Keratinocyte (primary cell): ENCODE data around the gene CBX2.

Experiments used
- CTCF ChIP-seq, 3 experiments: IDR thresholded peaks in 1 of 3; conservative IDR thresholded peaks in 1 of 3; optimal IDR thresholded peaks in 1 of 3; 2 replicates in 2 of 3; 3 replicates in 1 of 3; pipeline versions ENCODE3 to v1.5.1; 2011; ENCODE audit warnings: low read length in 3 of 3, mild to moderate bottlenecking in 3 of 3, moderate library complexity in 2 of 3, control low read depth in 1 of 3, inconsistent platforms in 1 of 3; ENCODE audit not compliant: insufficient read depth in 2 of 3; ENCODE audit errors: extremely low read depth in 1 of 3
- EZH2 ChIP-seq: IDR thresholded peaks from one replicate; pipeline ENCODE4 v1.6.1; 2012; ENCODE audit warnings: inconsistent platforms, mild to moderate bottlenecking, low read length, moderate library complexity

DNA sequence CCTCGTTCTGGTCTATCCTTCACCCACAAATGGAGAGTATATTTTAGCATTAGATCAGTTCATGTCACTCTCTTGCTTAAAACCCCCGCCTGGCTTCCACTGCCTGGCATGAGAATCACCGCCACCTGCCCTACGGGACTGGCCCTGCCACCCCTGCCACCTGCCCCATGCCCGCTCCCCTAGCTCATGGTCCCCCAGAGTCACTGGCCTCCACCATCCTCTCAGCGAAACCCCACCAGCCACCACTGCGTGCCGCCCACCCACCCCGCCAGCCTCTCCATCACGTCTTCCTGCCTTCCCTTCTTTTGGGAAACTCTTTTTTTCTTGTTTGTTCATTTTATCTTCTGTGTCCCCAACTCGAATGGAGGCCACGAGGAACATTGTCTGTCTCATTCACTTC is 48.2 kb upstream of the CBX2 start:
- no peak for TF ChIP-seq CTCF (optimal IDR thresholded peaks at IDR 0.05 in 1 of 3, IDR thresholded peaks at IDR 0.05 in 1 of 3, conservative IDR thresholded peaks at IDR 0.05 in 1 of 3; ENCODE audit: extremely low read depth in 1 of 3, insufficient read depth in 2 of 3, low read length in 3 of 3)
- TF ChIP-seq EZH2, result no peak
